ENCODE results near the gene FBXW2. TPM values are rescaled to one million over a fixed set of nuclear protein-coding genes. Genes with fewer than 3 reads are reported as not detected.

Gene FBXW2
- total RNA-seq, 1 experiment from 2014 or later: 62.1 TPM

DNA sequence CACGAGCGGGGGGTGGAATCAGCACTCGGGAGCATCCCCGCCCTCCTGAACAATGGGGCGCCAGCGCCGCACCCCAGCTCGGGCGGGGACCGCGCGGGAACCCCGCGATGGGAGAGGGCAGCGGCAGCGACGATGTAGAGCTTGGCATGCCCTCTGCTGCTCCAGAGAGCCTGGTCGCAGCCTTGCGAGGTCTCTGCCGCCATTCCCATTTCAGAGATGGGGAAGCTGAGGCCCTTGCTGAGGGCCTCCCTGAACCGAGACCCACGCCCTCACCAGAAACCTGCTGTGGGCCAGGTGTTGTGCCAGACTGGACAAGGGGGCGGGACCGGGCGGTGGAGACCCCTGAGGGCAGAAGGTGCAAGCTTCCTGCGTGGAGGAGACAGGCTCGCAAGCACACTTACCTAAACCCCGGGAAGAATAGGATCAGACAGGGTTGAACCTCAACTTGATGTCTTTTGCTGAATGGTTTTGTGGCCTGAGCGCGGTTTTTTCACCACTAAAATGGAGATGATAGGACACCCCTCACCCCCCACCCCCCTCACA, 78.3 kb downstream of the FBXW2 start:
- no CpG with 5 or more reads among the region's 30 CpGs for WGBS (ENCODE audit: extremely low coverage, insufficient read length, low lambda C conversion rate)
- Histone ChIP-seq H2BK5ac (ENCODE audit: insufficient read length, low read length) (no peak overlapping the region), H3K23ac (ENCODE audit: insufficient read length, low read depth, low read length) (no peak overlapping the region), H3K9me3 (ENCODE audit: control insufficient read depth, low read depth, low read length) (no peaks in the 10 kb centered on the region), H4K8ac (replicated peaks; ENCODE audit: insufficient read length, low read depth, low read length) (no peak overlapping the region), H4K5ac (ENCODE audit: insufficient read length, low read depth, low read length) (no peak overlapping the region), H3K4ac (ENCODE audit: low read depth, low read length) (no peak overlapping the region), H3K27me3 (ENCODE audit: insufficient read depth, low read length) (peaks cover 13% of the 10 kb centered on the region; the same call in 1 of the 2 replicates), H2AFZ (ENCODE audit: low read length) (no peak overlapping the region), H3K79me1 (ENCODE audit: insufficient read depth, low read depth, low read length, poor library complexity, severe bottlenecking) (no peaks in the 10 kb centered on the region), H3K27ac (ENCODE audit: insufficient read length, low read depth, low read length) (no peak overlapping the region), H2BK15ac (ENCODE audit: low read depth, low read length) (no peak overlapping the region), H2AK5ac (ENCODE audit: insufficient read length, low read length) (no peak overlapping the region), H3K23me2 (ENCODE audit: insufficient read length, low read depth, low read length, poor library complexity, severe bottlenecking) (peaks cover 10% of the 10 kb centered on the region), H3K9ac (ENCODE audit: extremely low read depth, insufficient read length, low read length) (peak overlapping the region; percentile 36), H3K79me2 (ENCODE audit: insufficient read depth, low read length) (no peaks in the 10 kb centered on the region), H2BK20ac (ENCODE audit: low read depth, low read length, poor library complexity, severe bottlenecking) (no peak overlapping the region), H3K4me2 (ENCODE audit: insufficient read depth, insufficient read length, low read length) (peak overlapping the region; percentile 22), H3K4me1 (ENCODE audit: insufficient read depth, low read length) (no peaks in the 10 kb centered on the region), H2BK120ac (ENCODE audit: low read depth, low read length, poor library complexity, severe bottlenecking) (no peak overlapping the region), H3K18ac (ENCODE audit: insufficient read length, low read depth, low read length) (peak overlapping the region; percentile 61), H3K56ac (ENCODE audit: insufficient read length, low read depth, low read length) (no peak overlapping the region), H4K91ac (ENCODE audit: insufficient read length, low read depth, low read length) (no peak overlapping the region), H3T11ph (ENCODE audit: low read length) (no peak overlapping the region), H3K14ac (ENCODE audit: insufficient read depth, low read length) (peak overlapping the region; percentile 72), H4K20me1 (ENCODE audit: control insufficient read depth, insufficient read depth, insufficient read length) (no peaks in the 10 kb centered on the region), H2BK12ac (ENCODE audit: insufficient read length, low read depth, low read length) (no peak overlapping the region)
- Mint-ChIP-seq H3K4me1 (peaks cover 14 to 28% of the 10 kb centered on the region in 2 experiments), H3K27ac (no peak overlapping the region), H3K36me3 (ENCODE audit: insufficient read depth in 1 of 3, low read depth in 3 of 3) (no peaks in the 10 kb centered on the region), H3K4me3 (peak overlapping the region; percentile 80 to 88), H3K27me3 (ENCODE audit: low read depth) (peaks cover 34% of the 10 kb centered on the region), H3K9me3 (no peaks in the 10 kb centered on the region)
- TF ChIP-seq, protein P1, sequence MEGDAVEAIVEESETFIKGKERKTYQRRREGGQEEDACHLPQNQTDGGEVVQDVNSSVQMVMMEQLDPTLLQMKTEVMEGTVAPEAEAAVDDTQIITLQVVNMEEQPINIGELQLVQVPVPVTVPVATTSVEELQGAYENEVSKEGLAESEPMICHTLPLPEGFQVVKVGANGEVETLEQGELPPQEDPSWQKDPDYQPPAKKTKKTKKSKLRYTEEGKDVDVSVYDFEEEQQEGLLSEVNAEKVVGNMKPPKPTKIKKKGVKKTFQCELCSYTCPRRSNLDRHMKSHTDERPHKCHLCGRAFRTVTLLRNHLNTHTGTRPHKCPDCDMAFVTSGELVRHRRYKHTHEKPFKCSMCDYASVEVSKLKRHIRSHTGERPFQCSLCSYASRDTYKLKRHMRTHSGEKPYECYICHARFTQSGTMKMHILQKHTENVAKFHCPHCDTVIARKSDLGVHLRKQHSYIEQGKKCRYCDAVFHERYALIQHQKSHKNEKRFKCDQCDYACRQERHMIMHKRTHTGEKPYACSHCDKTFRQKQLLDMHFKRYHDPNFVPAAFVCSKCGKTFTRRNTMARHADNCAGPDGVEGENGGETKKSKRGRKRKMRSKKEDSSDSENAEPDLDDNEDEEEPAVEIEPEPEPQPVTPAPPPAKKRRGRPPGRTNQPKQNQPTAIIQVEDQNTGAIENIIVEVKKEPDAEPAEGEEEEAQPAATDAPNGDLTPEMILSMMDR (conservative IDR thresholded peaks at IDR 0.05): no peak
- DNase-seq: no peak

Data from H9 (cell line).